Activated CD8-positive, alpha-beta T cell treated with anti-CD3 and anti-CD28 coated beads for 36 hours (primary cell): ENCODE results near the gene NSL1. TPM values are rescaled to one million over a fixed set of nuclear protein-coding genes. Genes with fewer than 3 reads are reported as not detected.

ENCODE experiments used
- ATAC-seq: fragments of 200-7000 bp; cut with Tn5 transposase; one replicate; pipeline ENCODE4 v1.10.0; 2021; ENCODE audit warnings: mild to moderate bottlenecking, moderate library complexity
- CTCF ChIA-PET: fragments of 350-600 bp; sonication (Branson Sonifier 250); formaldehyde crosslinking; loops from one replicate; lab custom pipeline; 2021; ENCODE audit warnings: antibody characterized with exemption; lab: Charles Lee
- POLR2A ChIA-PET: fragments of 350-600 bp; sonication (Branson Sonifier 250); formaldehyde crosslinking; loops from one replicate; lab custom pipeline; 2021; ENCODE audit warnings: antibody characterized with exemption; lab: Charles Lee
- DNase-seq: peaks from one replicate; pipeline ENCODE4 v3.0.0-alpha.2; 2020
- H3K27ac Mint-ChIP-seq: one replicate; pipeline ENCODE4 v1.8.0; 2021; ENCODE audit warnings: mild to moderate bottlenecking, mixed read lengths
- H3K27me3 Mint-ChIP-seq: one replicate; pipeline ENCODE4 v1.8.0; 2021; ENCODE audit warnings: mixed read lengths
- H3K36me3 Mint-ChIP-seq: one replicate; pipeline ENCODE4 v1.8.0; 2021; ENCODE audit warnings: low read depth, mixed read lengths
- H3K4me1 Mint-ChIP-seq: one replicate; pipeline ENCODE4 v1.8.0; 2021; ENCODE audit warnings: low read depth, mixed read lengths
- H3K4me3 Mint-ChIP-seq: one replicate; pipeline ENCODE4 v1.8.0; 2021; ENCODE audit warnings: mild to moderate bottlenecking, moderate library complexity, mixed read lengths
- H3K9me3 Mint-ChIP-seq: one replicate; pipeline ENCODE4 v1.8.0; 2021; ENCODE audit warnings: mixed read lengths
- CTCF ChIP-seq: fragments of 200-600 bp; IDR thresholded peaks from one replicate; pipeline ENCODE4 v1.8.0; 2022; ENCODE audit warnings: antibody characterized with exemption, mild to moderate bottlenecking
- intact Hi-C: fragments of 100-400 bp; cut with micrococcal nuclease; formaldehyde crosslinking; loops from one replicate; pipeline ENCODE4 v1.10.0; 2022
- total RNA-seq, 2 experiments: library from RNA; stranded (reverse); gene quantifications; one replicate each; pipeline ENCODE4 v1.2.3, GENCODE V29; 2021

The NSL1 gene
- total RNA-seq, 2 experiments from 2014 or later: 29.6 to 34.9 TPM

- TF ChIP-seq CTCF: no peak
- ATAC-seq (no peak), DNase-seq (no peak)
- POLR2A ChIA-PET: no interaction called here
- Mint-ChIP-seq H3K4me3 (no peak overlapping the region), H3K4me1 (peaks cover 5% of the 10 kb centered on the region), H3K36me3 (peaks cover 9% of the 10 kb centered on the region), H3K27me3 (no peaks in the 10 kb centered on the region), H3K27ac (no peak overlapping the region), H3K9me3 (peaks cover 12% of the 10 kb centered on the region)
- CTCF ChIA-PET: interaction anchor here (0.7 to 2.7 kb wide), 2 partner anchors 26 to 156 kb away, joined by 3 to 7 read pairs; no protein-coding TSS in a partner anchor
- intact Hi-C loops: no loop called here
These were observed 29.4 kb upstream of the NSL1 start for GRCh38 chr1:212820969-212821368.

GRCh38 chr1:212819726-212820125 is 28.1 kb upstream of the NSL1 start:
- H3K4me3 Mint-ChIP-seq: no peak overlapping the region
- H3K36me3 Mint-ChIP-seq: peaks cover 5% of the 10 kb centered on the region
- no peak overlapping the region for H3K27ac Mint-ChIP-seq
- CTCF ChIA-PET: interaction anchor here (2.7 kb wide), 1 partner anchor 154 kb away, joined by 7 read pairs; no protein-coding TSS in a partner anchor
- H3K4me1 Mint-ChIP-seq: peaks cover 5% of the 10 kb centered on the region
- TF ChIP-seq CTCF: no peak
- DNase-seq (no peak), ATAC-seq (peak; percentile 30)
- H3K27me3 Mint-ChIP-seq: no peaks in the 10 kb centered on the region
- POLR2A ChIA-PET: no interaction called here
- peaks cover 5% of the 10 kb centered on the region for H3K9me3 Mint-ChIP-seq
- intact Hi-C loops: loop anchor here (5.0 kb wide), 1 partner anchor 178 kb away; no protein-coding TSS in a partner anchor

- H3K9me3 Mint-ChIP-seq: no peaks in the 10 kb centered on the region
- ATAC-seq (no peak), DNase-seq (no peak)
- POLR2A ChIA-PET: no interaction called here
- H3K4me3 Mint-ChIP-seq: no peak overlapping the region
- TF ChIP-seq CTCF: no peak
- H3K27ac Mint-ChIP-seq: no peak overlapping the region
- no peaks in the 10 kb centered on the region for H3K36me3 Mint-ChIP-seq
- peaks cover 5% of the 10 kb centered on the region for H3K4me1 Mint-ChIP-seq
- H3K27me3 Mint-ChIP-seq: no peaks in the 10 kb centered on the region
- CTCF ChIA-PET: interaction anchor here (1.1 kb wide), 1 partner anchor 178 kb away, joined by 3 read pairs; no protein-coding TSS in a partner anchor
- intact Hi-C loops: loop anchor here (5.0 kb wide), 1 partner anchor 181 kb away; no protein-coding TSS in a partner anchor
These were observed 25.1 kb upstream of the NSL1 start for GRCh38 chr1:212816567-212817278.

- Mint-ChIP-seq H3K9me3 (no peaks in the 10 kb centered on the region), H3K36me3 (no peaks in the 10 kb centered on the region), H3K4me3 (no peak overlapping the region), H3K4me1 (peaks cover 3% of the 10 kb centered on the region), H3K27me3 (no peaks in the 10 kb centered on the region), H3K27ac (no peak overlapping the region)
- intact Hi-C loops: loop anchor here (5.0 kb wide), 1 partner anchor 183 kb away; no protein-coding TSS in a partner anchor
- peak; percentile 47 for TF ChIP-seq CTCF
- DNase-seq (peak; percentile 32), ATAC-seq (no peak)
- POLR2A ChIA-PET: no interaction called here
- CTCF ChIA-PET: interaction anchor here (1.0 to 4.4 kb wide), 13 partner anchors 9 to 186 kb away, joined by 3 to 35 read pairs (median 5); partner anchors contain the start of gene FLVCR1
These were observed 23.2 kb upstream of the NSL1 start for GRCh38 chr1:212814537-212815334.
